Epithelial cell of esophagus (primary cell): ENCODE data around the gene POLR1A.
"Not testable (repeated sequence)": the region's sequence is repeated elsewhere in the genome, so short reads cannot be mapped to it uniquely, and the experiment has no call there.

Experiments
- DNase-seq: peaks from one replicate; pipeline ENCODE4 v3.0.0; 2010; ENCODE audit warnings: low read depth
- H3K4me3 ChIP-seq: 2 replicates; pipeline ENCODE4 v1.5.1; 2011; ENCODE audit warnings: mild to moderate bottlenecking, low read length, control low read depth
- TF ChIP-seq, protein P1 (sequence below): IDR thresholded peaks from 2 replicates; pipeline ENCODE4 v1.5.1; 2011; ENCODE audit warnings: low read depth, mild to moderate bottlenecking, low read length, control low read depth, inconsistent platforms; ENCODE audit not compliant: insufficient read depth; ENCODE audit errors: missing control alignments

Gene POLR1A

DNA sequence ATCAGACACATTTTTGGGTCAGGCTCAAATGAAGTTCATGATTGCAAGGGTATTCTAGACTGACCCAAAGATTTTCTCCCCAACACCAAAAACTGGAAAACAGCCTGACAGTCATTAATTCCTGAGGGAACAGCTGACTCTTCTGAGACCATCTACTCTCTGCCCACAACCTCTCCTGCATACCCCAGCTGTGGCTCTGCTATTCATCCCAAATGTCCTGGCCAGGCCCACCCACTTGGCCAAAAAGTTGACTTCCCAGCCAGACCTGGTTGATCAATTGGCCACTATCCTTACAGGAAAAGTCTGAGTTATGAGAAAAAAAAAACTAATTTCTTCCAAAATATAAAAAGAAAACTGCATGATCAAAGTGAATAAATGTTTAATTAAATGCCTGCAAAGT lies 113.1 kb downstream of the POLR1A start:
- H3K4me3 ChIP-seq, result no peak overlapping the region
- TF ChIP-seq, protein P1, sequence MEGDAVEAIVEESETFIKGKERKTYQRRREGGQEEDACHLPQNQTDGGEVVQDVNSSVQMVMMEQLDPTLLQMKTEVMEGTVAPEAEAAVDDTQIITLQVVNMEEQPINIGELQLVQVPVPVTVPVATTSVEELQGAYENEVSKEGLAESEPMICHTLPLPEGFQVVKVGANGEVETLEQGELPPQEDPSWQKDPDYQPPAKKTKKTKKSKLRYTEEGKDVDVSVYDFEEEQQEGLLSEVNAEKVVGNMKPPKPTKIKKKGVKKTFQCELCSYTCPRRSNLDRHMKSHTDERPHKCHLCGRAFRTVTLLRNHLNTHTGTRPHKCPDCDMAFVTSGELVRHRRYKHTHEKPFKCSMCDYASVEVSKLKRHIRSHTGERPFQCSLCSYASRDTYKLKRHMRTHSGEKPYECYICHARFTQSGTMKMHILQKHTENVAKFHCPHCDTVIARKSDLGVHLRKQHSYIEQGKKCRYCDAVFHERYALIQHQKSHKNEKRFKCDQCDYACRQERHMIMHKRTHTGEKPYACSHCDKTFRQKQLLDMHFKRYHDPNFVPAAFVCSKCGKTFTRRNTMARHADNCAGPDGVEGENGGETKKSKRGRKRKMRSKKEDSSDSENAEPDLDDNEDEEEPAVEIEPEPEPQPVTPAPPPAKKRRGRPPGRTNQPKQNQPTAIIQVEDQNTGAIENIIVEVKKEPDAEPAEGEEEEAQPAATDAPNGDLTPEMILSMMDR, result no peak
- DNase-seq, result no peak

DNA sequence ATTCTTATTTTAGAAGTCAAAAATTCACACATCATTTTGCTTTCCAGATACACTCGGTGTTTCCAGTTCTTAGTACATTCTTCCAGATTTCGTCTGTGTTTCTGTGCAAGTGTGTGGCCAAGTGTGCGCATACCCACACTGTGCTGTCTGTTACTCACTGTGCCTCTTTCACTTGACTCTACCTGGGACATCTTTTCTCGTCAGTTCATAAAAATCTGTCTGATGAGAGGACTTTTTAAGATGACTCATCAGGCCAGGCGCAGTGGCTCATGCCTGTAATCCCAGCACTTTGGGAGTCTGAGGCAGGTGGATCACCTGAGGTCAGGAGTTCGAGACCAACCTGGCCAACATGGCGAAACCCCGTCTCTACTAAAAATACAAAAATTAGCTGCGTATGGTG lies 113.6 kb downstream of the POLR1A start:
- H3K4me3 ChIP-seq, DNase-seq: not testable (repeated sequence)

- no peak overlapping the region for H3K4me3 ChIP-seq
- no peak for DNase-seq
- TF ChIP-seq, protein P1, result no peak
Measured at GRCh38 chr2:85990084-85990483, 115.6 kb downstream of the POLR1A start.

DNA sequence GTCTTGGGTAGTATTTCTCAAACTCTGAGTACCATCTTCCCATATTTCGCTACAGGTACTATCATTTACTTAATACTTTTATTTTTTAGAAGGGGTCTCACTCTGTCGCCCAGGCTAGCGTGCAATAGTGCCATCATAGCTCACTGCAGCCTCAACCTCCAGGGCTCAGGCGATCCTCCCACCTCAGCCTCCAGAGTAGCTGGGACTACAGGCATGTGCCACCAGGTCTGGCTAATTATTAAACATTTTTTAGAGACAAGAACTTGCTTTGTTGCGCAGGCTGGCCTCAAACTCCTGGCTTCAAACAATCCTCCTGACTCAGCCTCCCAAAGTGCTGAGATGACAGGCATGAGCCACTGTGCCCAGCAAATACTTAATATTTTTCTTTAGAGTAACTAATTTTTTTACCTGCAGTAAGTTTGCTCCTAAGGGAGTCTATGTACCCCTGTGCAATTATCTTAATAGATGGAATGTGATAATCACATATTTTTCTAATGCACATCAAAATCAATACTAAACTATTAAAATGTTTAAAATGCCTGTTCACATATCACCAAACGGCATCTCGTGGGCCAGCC lies 116.3 kb downstream of the POLR1A start:
- no peak overlapping the region for H3K4me3 ChIP-seq
- TF ChIP-seq, protein P1, result no peak
- DNase-seq, result no peak

- H3K4me3 ChIP-seq, result no peak overlapping the region
- TF ChIP-seq, protein P1, result no peak
- no peak for DNase-seq
Measured at GRCh38 chr2:85988914-85989270, 116.8 kb downstream of the POLR1A start.

- no peak overlapping the region for H3K4me3 ChIP-seq
- no peak for DNase-seq
- TF ChIP-seq, protein P1, result no peak
Measured at GRCh38 chr2:85988175-85988913, 117.3 kb downstream of the POLR1A start.

- no peak for DNase-seq
- H3K4me3 ChIP-seq, result no peak overlapping the region
- TF ChIP-seq, protein P1, result no peak
Measured at GRCh38 chr2:85987266-85988174, 118.2 kb downstream of the POLR1A start.
